Left ventricle myocardium superior (tissue), 1 donor: ENCODE measurements around the gene SARM1. TPM values are rescaled to one million over a fixed set of nuclear protein-coding genes. Genes with fewer than 3 reads are reported as not detected.
"Not testable (repeated sequence)": the region's sequence is repeated elsewhere in the genome, so short reads cannot be mapped to it uniquely, and the experiment has no call there.

ENCODE experiments used
- ATAC-seq: fragments of 200-7000 bp; cut with Tn5 transposase; one replicate; pipeline ENCODE4 v1.9.1; 2020; ENCODE audit warnings: mild to moderate bottlenecking, moderate library complexity
- DNase-seq: peaks from one replicate; pipeline ENCODE4 v3.0.0-alpha.2; 2020
- intact Hi-C: fragments of 100-400 bp; cut with micrococcal nuclease; formaldehyde crosslinking; loops from one replicate; pipeline ENCODE4 v1.11.0; 2022
- total RNA-seq: library from RNA; stranded (reverse); fragmentation: NEBNext Ultra II Directional; extraction: Animal tissue kit (Norgen Biotek cat#: 25700); gene quantifications from one replicate; pipeline ENCODE4 v1.2.1, GENCODE V29; 2021
- donor health status: DM: no; HTN: yes; CAD: no; lungs with severe emphysema.

The SARM1 gene
- total RNA-seq, 1 donor from 2014 or later: 4.2 TPM

GRCh38 chr17:28338769-28339212 is 32.7 kb upstream of the SARM1 start:
- ATAC-seq, intact Hi-C loops, DNase-seq: not testable (repeated sequence)

- intact Hi-C loops: no loop called here
- DNase-seq: no peak
- ATAC-seq: no peak
These were observed 32.1 kb upstream of the SARM1 start for GRCh38 chr17:28339431-28339830.

- DNase-seq (no peak), ATAC-seq (no peak)
- intact Hi-C loops: no loop called here
These were observed 31.1 kb upstream of the SARM1 start for GRCh38 chr17:28340374-28340773.

- ATAC-seq: no peak
These were observed 30.0 kb upstream of the SARM1 start for GRCh38 chr17:28341516-28341915.

GRCh38 chr17:28342313-28342712 is 29.2 kb upstream of the SARM1 start:
- ATAC-seq (no peak), DNase-seq (no peak)
- intact Hi-C loops: no loop called here

More at GRCh38 chr17:28341516-28341915, 30.0 kb upstream of the SARM1 start:
- no peak for DNase-seq
- intact Hi-C loops: no loop called here

- DNase-seq (no peak), ATAC-seq (peak; percentile 10)
- intact Hi-C loops: no loop called here
These were observed 28.0 kb upstream of the SARM1 start for GRCh38 chr17:28343491-28343932.

GRCh38 chr17:28344011-28344410 is 27.5 kb upstream of the SARM1 start:
- DNase-seq (no peak), ATAC-seq (no peak)
- intact Hi-C loops: no loop called here

GRCh38 chr17:28344435-28344901 is 27.0 kb upstream of the SARM1 start:
- DNase-seq (no peak), ATAC-seq (no peak)
- intact Hi-C loops: no loop called here

- intact Hi-C loops: no loop called here
- DNase-seq (peak; percentile 64), ATAC-seq (peak; percentile 74)
These were observed 25.9 kb upstream of the SARM1 start for GRCh38 chr17:28345419-28346198.

- DNase-seq (no peak), ATAC-seq (no peak)
- intact Hi-C loops: no loop called here
These were observed 25.3 kb upstream of the SARM1 start for GRCh38 chr17:28346199-28346580.

- DNase-seq (no peak), ATAC-seq (peak; percentile 44)
- intact Hi-C loops: no loop called here
These were observed 24.7 kb upstream of the SARM1 start for GRCh38 chr17:28346746-28347246.

- ATAC-seq (no peak), DNase-seq (no peak)
- intact Hi-C loops: no loop called here
These were observed 24.1 kb upstream of the SARM1 start for GRCh38 chr17:28347261-28347891.

- DNase-seq (no peak), ATAC-seq (no peak)
- intact Hi-C loops: no loop called here
These were observed 22.5 kb upstream of the SARM1 start for GRCh38 chr17:28348979-28349378.

- intact Hi-C loops: no loop called here
- DNase-seq (no peak), ATAC-seq (no peak)
These were observed 21.2 kb upstream of the SARM1 start for GRCh38 chr17:28350271-28350670.

- intact Hi-C loops: no loop called here
- DNase-seq (peak; percentile 97), ATAC-seq (peak; percentile 99)
These were observed 14.2 kb upstream of the SARM1 start, which contains the start of gene POLDIP2 for GRCh38 chr17:28357061-28357900. Gene POLDIP2 (minus strand): TSS chr17:28357527. CDS start chr17:28357448, 79 bp downstream.

GRCh38 chr17:28357901-28358197 is 13.6 kb upstream of the SARM1 start:
- intact Hi-C loops: no loop called here
- ATAC-seq (no peak), DNase-seq (no peak)

- intact Hi-C loops: no loop called here
- ATAC-seq: no peak
- no peak for DNase-seq
These were observed 8.3 kb upstream of the SARM1 start for GRCh38 chr17:28363186-28363585.

GRCh38 chr17:28363776-28364650 is 7.5 kb upstream of the SARM1 start:
- ATAC-seq: no peak
- intact Hi-C loops: no loop called here
- DNase-seq: no peak
